Peyer's patch (tissue), 4 donors: ENCODE results near the gene NAGLU. TPM values are rescaled to one million over a fixed set of nuclear protein-coding genes. Genes with fewer than 3 reads are reported as not detected.

Source experiments
- DNase-seq, 3 donors: peaks; one replicate each; pipeline ENCODE4 v3.0.0-alpha.2; 2017 to 2019
- H3K27ac ChIP-seq, 4 donors: fragments of 200-600 bp; sonication (generic); one replicate each; pipeline ENCODE4 v1.5.1; 2016 to 2019
- H3K27me3 ChIP-seq, 2 donors: fragments of 200-600 bp; sonication (generic); one replicate each; pipeline ENCODE4 v1.5.1; 2019
- H3K36me3 ChIP-seq, 3 donors: fragments of 200-600 bp; sonication (generic); one replicate each; pipeline ENCODE4 v1.5.1; 2016 to 2019
- H3K4me1 ChIP-seq, 4 donors: fragments of 200-600 bp; sonication (generic); one replicate each; pipeline ENCODE4 v1.5.1; 2016 to 2019
- H3K4me3 ChIP-seq, 4 donors: fragments of 200-600 bp; sonication (generic); 1 replicate in 3 of 4; 2 replicates in 1 of 4; pipeline ENCODE4 v1.5.1; 2016 to 2019; ENCODE audit warnings: mild to moderate bottlenecking in 1 of 4
- H3K9me3 ChIP-seq, 4 donors: fragments of 200-600 bp; sonication (generic); one replicate each; pipeline ENCODE4 v1.5.1; 2016 to 2019; ENCODE audit warnings: mild to moderate bottlenecking in 1 of 4
- CTCF ChIP-seq, 6 experiments: fragments of 450-650 bp in 4 of 6; fragments of 200-600 bp in 2 of 6; sonication (generic) in 1 of 6; IDR thresholded peaks; one replicate each; pipeline ENCODE4 v1.5.1; 2017 to 2019; ENCODE audit warnings: antibody characterized with exemption in 6 of 6, mild to moderate bottlenecking in 3 of 6, moderate library complexity in 1 of 6
- POLR2A ChIP-seq, 2 donors: fragments of 450-650 bp; IDR thresholded peaks; one replicate each; pipeline ENCODE4 v1.5.1; 2017; ENCODE audit warnings: antibody characterized with exemption in 2 of 2, mild to moderate bottlenecking in 2 of 2, moderate library complexity in 2 of 2
- total RNA-seq, 4 donors: library from RNA; depleted of rRNA; stranded (reverse); fragments of >200 nt; gene quantifications; one replicate each; pipeline ENCODE4 v1.1.0, GENCODE V29; 2016

The NAGLU gene
- total RNA-seq, 4 donors from 2014 or later: 12.4 to 79.2 (median 62.7) TPM

- TF ChIP-seq POLR2A (IDR thresholded peaks at IDR 0.05): no peak
- no peak for TF ChIP-seq CTCF (IDR thresholded peaks at IDR 0.05)
- DNase-seq: no peak
- Histone ChIP-seq H3K27ac (no peak overlapping the region), H3K27me3 (no peaks in the 10 kb centered on the region), H3K9me3 (no peaks in the 10 kb centered on the region), H3K4me1 (peaks cover 0 to 10% (median 0%) of the 10 kb centered on the region in 4 donors), H3K36me3 (peaks cover 0 to 61% (median 0%) of the 10 kb centered on the region in 3 donors), H3K4me3 (no peak overlapping the region)
Measured at GRCh38 chr17:42509841-42510240, 26.2 kb upstream of the NAGLU start.

GRCh38 chr17:42512246-42512645 is 23.8 kb upstream of the NAGLU start:
- no peak for DNase-seq
- peaks cover 0 to 57% (median 0%) of the 10 kb centered on the region in 3 donors for H3K36me3 ChIP-seq
- H3K27ac ChIP-seq: peak overlapping the region; percentile 11 to 38 (median 31)
- H3K9me3 ChIP-seq: no peaks in the 10 kb centered on the region
- H3K27me3 ChIP-seq: no peaks in the 10 kb centered on the region
- no peak overlapping the region for H3K4me3 ChIP-seq
- peaks cover 0 to 15% (median 0%) of the 10 kb centered on the region in 4 donors for H3K4me1 ChIP-seq
- TF ChIP-seq POLR2A (IDR thresholded peaks at IDR 0.05): no peak
- TF ChIP-seq CTCF (IDR thresholded peaks at IDR 0.05): no peak

GRCh38 chr17:42512733-42513251 is 23.2 kb upstream of the NAGLU start:
- TF ChIP-seq CTCF (IDR thresholded peaks at IDR 0.05) (no peak), POLR2A (IDR thresholded peaks at IDR 0.05) (no peak)
- Histone ChIP-seq H3K4me3 (no peak overlapping the region), H3K36me3 (peaks cover 0 to 52% (median 0%) of the 10 kb centered on the region in 3 donors), H3K27me3 (no peaks in the 10 kb centered on the region), H3K4me1 (peaks cover 0 to 20% (median under 1%) of the 10 kb centered on the region in 4 donors), H3K9me3 (no peaks in the 10 kb centered on the region), H3K27ac (peak overlapping the region; percentile 11 to 38 (median 31))
- DNase-seq: no peak

GRCh38 chr17:42513686-42514085 is 22.4 kb upstream of the NAGLU start:
- Histone ChIP-seq H3K27ac (peak overlapping the region in 3 of 4 donors; percentile 37 to 51 (median 38)), H3K9me3 (no peaks in the 10 kb centered on the region), H3K4me3 (no peak overlapping the region), H3K4me1 (peaks cover 0 to 29% (median 3%) of the 10 kb centered on the region in 4 donors), H3K36me3 (peaks cover 0 to 43% (median 0%) of the 10 kb centered on the region in 3 donors), H3K27me3 (no peaks in the 10 kb centered on the region)
- DNase-seq: no peak
- no peak for TF ChIP-seq CTCF (IDR thresholded peaks at IDR 0.05)

- no peak overlapping the region for H3K4me3 ChIP-seq
- H3K9me3 ChIP-seq: no peaks in the 10 kb centered on the region
- H3K27me3 ChIP-seq: no peaks in the 10 kb centered on the region
- peaks cover 0 to 31% (median 5%) of the 10 kb centered on the region in 4 donors for H3K4me1 ChIP-seq
- DNase-seq: no peak
- peak overlapping the region in 1 of 4 donors; percentile 51 for H3K27ac ChIP-seq
- TF ChIP-seq POLR2A (IDR thresholded peaks at IDR 0.05): no peak
- TF ChIP-seq CTCF (IDR thresholded peaks at IDR 0.05): no peak
- H3K36me3 ChIP-seq: peaks cover 0 to 37% (median 0%) of the 10 kb centered on the region in 3 donors
Measured at GRCh38 chr17:42514279-42514678, 21.8 kb upstream of the NAGLU start.
